Measurements from ENCODE around the gene TRMU. TPM values are rescaled to one million over a fixed set of nuclear protein-coding genes. Genes with fewer than 3 reads are reported as not detected.

TRMU gene
- total and polyA plus RNA-seq, 2 of the 8 experiments (the other 6 are each of a cell fraction or from before 2014, with no cell fraction given) = 43.4 to 70.6 TPM

- H3K79me2 ChIP-seq (ENCODE audit: control insufficient read depth in 1 of 2, insufficient read depth in 2 of 2, low read length in 2 of 2) = no peaks in the 10 kb centered on the region
- H2AK5ac ChIP-seq (ENCODE audit: low read depth, low read length) = no peak overlapping the region
- H3K23ac ChIP-seq (ENCODE audit: insufficient read length) = no peak overlapping the region
- POLR2A ChIA-PET (ENCODE audit: partially characterized antibody) = no interaction called here
- WGBS, 2 experiments (ENCODE audit: extremely low coverage in 1 of 2, insufficient coverage in 1 of 2, insufficient read length in 1 of 2, insufficient replicate concordance in 2 of 2, low coverage in 1 of 2, low lambda C conversion rate in 2 of 2, missing lambda C conversion rate in 1 of 2) = 80% methylated on average over 5 of the region's 5 CpGs; no CpG with 5 or more reads in 1 of the 2 experiments
- no peak for FAIRE-seq
- no peak overlapping the region for H2AFZ ChIP-seq (ENCODE audit: low read length)
- H2BK12ac ChIP-seq (ENCODE audit: low read depth, low read length) = no peak overlapping the region
- H4K20me1 ChIP-seq (replicated peaks in 1 of 2; ENCODE audit: control insufficient read depth in 1 of 2, insufficient read depth in 2 of 2, low read length in 2 of 2) = no peaks in the 10 kb centered on the region
- H3K27me3 ChIP-seq (replicated peaks in 1 of 4; ENCODE audit: control insufficient read depth in 3 of 4, extremely low read depth in 1 of 4, insufficient read depth in 3 of 4, low read length in 3 of 4) = no peaks in the 10 kb centered on the region
- no peak overlapping the region for H3K4ac ChIP-seq (replicated peaks; ENCODE audit: insufficient read length, low read depth, low read length)
- no peak overlapping the region for H4K91ac ChIP-seq (replicated peaks; ENCODE audit: insufficient read length, low read length)
- TF ChIP-seq HDAC2 (IDR thresholded peaks at IDR 0.05; ENCODE audit: borderline replicate concordance in 1 of 2, low read depth in 2 of 2, low read length in 2 of 2) = no peak
- no peak for TF ChIP-seq EP300 (IDR thresholded peaks at IDR 0.05; ENCODE audit: borderline replicate concordance in 1 of 2, low read depth in 2 of 2, low read length in 2 of 2)
- no peak for TF ChIP-seq CTBP2 (IDR thresholded peaks at IDR 0.05; ENCODE audit: borderline replicate concordance, insufficient read depth, insufficient read length, low read length)
- no peak overlapping the region for H4K8ac ChIP-seq (ENCODE audit: extremely low read depth, insufficient read depth, low read length)
- H3K56ac ChIP-seq (replicated peaks; ENCODE audit: insufficient read length, low read depth, low read length) = no peak overlapping the region
- H3K79me1 ChIP-seq (ENCODE audit: low read depth, low read length) = no peaks in the 10 kb centered on the region
- H3K14ac ChIP-seq (ENCODE audit: insufficient read length) = no peak overlapping the region
- H3K4me1 ChIP-seq (replicated peaks in 1 of 4; ENCODE audit: control insufficient read depth in 3 of 4, insufficient read depth in 4 of 4, low read length in 3 of 4) = peaks cover 0 to 30% (median 27%) of the 10 kb centered on the region in 4 experiments; a peak in 6 of 7 replicates
- H4K5ac ChIP-seq (ENCODE audit: insufficient read length, low read depth, low read length) = no peak overlapping the region
- peaks cover 0 to 2% (median 0%) of the 10 kb centered on the region in 4 experiments; a peak in 1 of 8 replicates for H3K36me3 ChIP-seq (ENCODE audit: control insufficient read depth in 2 of 4, insufficient read depth in 4 of 4, low read length in 3 of 4)
- H3K4me2 ChIP-seq (ENCODE audit: insufficient read depth in 1 of 2, low read depth in 2 of 2, low read length in 2 of 2) = no peak overlapping the region
- H3K9me3 ChIP-seq (ENCODE audit: insufficient read depth in 2 of 2, low read depth in 1 of 2, low read length in 1 of 2) = no peaks in the 10 kb centered on the region
- no peak overlapping the region for H3K27ac ChIP-seq (ENCODE audit: low read depth, low read length)
- CTCF ChIA-PET (ENCODE audit: partially characterized antibody) = interaction anchor here (0.9 to 1.2 kb wide), 2 partner anchors 13 to 25 kb away, joined by 3 read pairs; no protein-coding TSS in a partner anchor
- no peak for DNase-seq (ENCODE audit: low read depth in 1 of 2, low spot score in 2 of 2)
- no peaks in the 10 kb centered on the region for H3K23me2 ChIP-seq (ENCODE audit: low read depth, low read length)
- H2BK5ac ChIP-seq (ENCODE audit: low read depth, low read length) = no peak overlapping the region
- H2BK20ac ChIP-seq (ENCODE audit: low read length) = no peak overlapping the region
- H3K9ac ChIP-seq (replicated peaks in 1 of 4; ENCODE audit: extremely low read depth in 1 of 4, low read depth in 3 of 4, low read length in 3 of 4) = no peak overlapping the region
- no peak overlapping the region for H3K4me3 ChIP-seq (ENCODE audit: extremely low read depth in 1 of 4, insufficient read depth in 2 of 4, low read depth in 3 of 4, low read length in 4 of 4)
- no peak overlapping the region for H2BK15ac ChIP-seq (ENCODE audit: low read length)
- H3K18ac ChIP-seq (ENCODE audit: extremely low read depth, low read length) = no peak overlapping the region
- no peak overlapping the region for H2BK120ac ChIP-seq (replicated peaks; ENCODE audit: low read depth, low read length)
Observed at GRCh38 chr22:46381142-46381541, 45.6 kb downstream of the TRMU start.
